Tibial artery (tissue), 4 donors: ENCODE measurements around the gene TOR1B.

Source experiments
- DNase-seq, 2 donors: peaks; one replicate each; pipeline ENCODE4 v3.0.0-alpha.2; 2019
- H3K27ac ChIP-seq, 2 donors: fragments of 200-600 bp; sonication (generic) in 1 of 2; 1 replicate in 1 of 2; 2 replicates in 1 of 2; pipeline ENCODE4 v1.5.1; 2018 to 2019; ENCODE audit warnings: mild to moderate bottlenecking in 1 of 2
- H3K27me3 ChIP-seq, 2 donors: fragments of 200-600 bp; sonication (generic) in 1 of 2; one replicate each; pipeline versions ENCODE4 v1.5.1 to v1.6.0; 2016 to 2019
- H3K36me3 ChIP-seq, 3 donors: fragments of 200-600 bp; sonication (generic) in 2 of 3; one replicate each; pipeline ENCODE4 v1.5.1; 2016 to 2019; ENCODE audit warnings: mild to moderate bottlenecking in 2 of 3
- H3K4me1 ChIP-seq, 4 donors: fragments of 200-600 bp; sonication (generic) in 2 of 4; 1 replicate in 3 of 4; 2 replicates in 1 of 4; pipeline ENCODE4 v1.5.1; 2016 to 2019
- H3K4me3 ChIP-seq, 2 donors: fragments of 200-600 bp; sonication (generic) in 1 of 2; 1 replicate in 1 of 2; 2 replicates in 1 of 2; pipeline ENCODE4 v1.5.1; 2018 to 2019; ENCODE audit warnings: mild to moderate bottlenecking in 2 of 2
- H3K9me3 ChIP-seq, 3 donors: fragments of 200-600 bp; sonication (generic) in 1 of 3; one replicate each; pipeline ENCODE4 v1.5.1; 2016 to 2019
- intact Hi-C: fragments of 100-400 bp; cut with DNase I; formaldehyde crosslinking; loops from one replicate; pipeline ENCODE4 v1.15.0; 2023; ENCODE audit warnings: low total_unique reads
- TF ChIP-seq, protein P1 (sequence below), 2 experiments: fragments of 200-600 bp in 1 of 2; fragments of 450-650 bp in 1 of 2; IDR thresholded peaks; one replicate each; pipeline ENCODE4 v1.5.1; 2017 to 2019; ENCODE audit warnings: antibody characterized with exemption in 2 of 2, mild to moderate bottlenecking in 1 of 2, moderate library complexity in 1 of 2

Gene TOR1B

DNA sequence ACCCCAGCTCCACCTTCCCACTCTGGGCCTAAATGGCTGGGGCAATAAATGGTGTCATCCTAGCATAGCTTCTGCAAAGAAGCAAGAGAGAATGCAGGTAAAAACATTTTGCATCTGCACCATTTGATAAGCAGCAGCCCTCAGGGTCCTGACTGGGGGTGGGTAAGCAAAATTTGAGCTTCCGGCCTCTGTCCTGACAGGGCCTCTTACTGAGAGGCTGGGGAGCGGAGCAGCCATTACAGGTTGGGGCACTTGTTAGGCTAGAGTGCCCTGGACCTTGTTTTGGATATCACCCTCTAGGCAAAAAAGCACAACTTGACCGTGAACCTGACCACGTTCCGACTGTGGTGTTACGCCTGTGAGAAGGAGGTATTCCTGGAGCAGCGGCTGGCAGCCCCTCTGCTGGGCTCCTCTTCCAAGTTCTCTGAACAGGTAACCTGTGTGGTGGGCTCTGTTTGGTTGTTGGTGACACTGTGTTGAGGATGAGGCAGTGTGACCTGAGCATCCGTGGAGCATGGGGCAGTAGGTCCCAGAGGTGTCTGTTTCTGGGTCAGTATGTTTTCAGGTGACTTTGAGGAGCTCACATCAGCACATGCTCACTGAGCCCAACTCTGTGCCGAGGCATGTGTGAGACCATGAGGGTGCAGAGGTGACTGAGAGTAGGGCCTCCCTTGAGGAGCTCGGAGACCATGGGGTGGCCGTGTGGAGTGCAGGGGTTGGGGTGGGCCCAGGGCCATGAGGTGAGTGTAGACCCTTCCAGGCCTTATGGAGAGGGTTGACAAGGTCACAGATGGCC is 55.4 kb downstream of the TOR1B start:
- H3K4me1 ChIP-seq, result peaks cover 0 to 23% (median 13%) of the 10 kb centered on the region in 4 donors
- H3K27ac ChIP-seq, result no peak overlapping the region
- intact Hi-C loops, result loop anchor here (5.0 kb wide), 1 partner anchor 559 kb away; no protein-coding TSS in a partner anchor
- H3K9me3 ChIP-seq, result no peaks in the 10 kb centered on the region
- peaks cover 53 to 92% (median 53%) of the 10 kb centered on the region in 3 donors for H3K36me3 ChIP-seq
- no peaks in the 10 kb centered on the region for H3K27me3 ChIP-seq
- TF ChIP-seq, protein P1, sequence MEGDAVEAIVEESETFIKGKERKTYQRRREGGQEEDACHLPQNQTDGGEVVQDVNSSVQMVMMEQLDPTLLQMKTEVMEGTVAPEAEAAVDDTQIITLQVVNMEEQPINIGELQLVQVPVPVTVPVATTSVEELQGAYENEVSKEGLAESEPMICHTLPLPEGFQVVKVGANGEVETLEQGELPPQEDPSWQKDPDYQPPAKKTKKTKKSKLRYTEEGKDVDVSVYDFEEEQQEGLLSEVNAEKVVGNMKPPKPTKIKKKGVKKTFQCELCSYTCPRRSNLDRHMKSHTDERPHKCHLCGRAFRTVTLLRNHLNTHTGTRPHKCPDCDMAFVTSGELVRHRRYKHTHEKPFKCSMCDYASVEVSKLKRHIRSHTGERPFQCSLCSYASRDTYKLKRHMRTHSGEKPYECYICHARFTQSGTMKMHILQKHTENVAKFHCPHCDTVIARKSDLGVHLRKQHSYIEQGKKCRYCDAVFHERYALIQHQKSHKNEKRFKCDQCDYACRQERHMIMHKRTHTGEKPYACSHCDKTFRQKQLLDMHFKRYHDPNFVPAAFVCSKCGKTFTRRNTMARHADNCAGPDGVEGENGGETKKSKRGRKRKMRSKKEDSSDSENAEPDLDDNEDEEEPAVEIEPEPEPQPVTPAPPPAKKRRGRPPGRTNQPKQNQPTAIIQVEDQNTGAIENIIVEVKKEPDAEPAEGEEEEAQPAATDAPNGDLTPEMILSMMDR (IDR thresholded peaks at IDR 0.05), result no peak
- DNase-seq, result no peak
- no peak overlapping the region for H3K4me3 ChIP-seq
